GM21515 (cell line): ENCODE results near the gene TFEC.

Source experiments
- ATAC-seq: cut with Tn5 transposase; IDR thresholded peaks from one replicate; pipeline ENCODE4 v1.9.1; 2021; ENCODE audit not compliant: unreplicated experiment

Gene TFEC

GRCh38 chr7:115995701-115996100 lies 34.9 kb downstream of the TFEC start:
- ATAC-seq: no peak

- no peak for ATAC-seq
Observed at GRCh38 chr7:115988401-115988800, 42.2 kb downstream of the TFEC start.

GRCh38 chr7:115987486-115987885 lies 43.1 kb downstream of the TFEC start:
- ATAC-seq: no peak

- ATAC-seq: no peak
Observed at GRCh38 chr7:115984105-115984504, 46.5 kb downstream of the TFEC start.

- no peak for ATAC-seq
Observed at GRCh38 chr7:115980159-115980558, 50.4 kb downstream of the TFEC start.

- no peak for ATAC-seq
Observed at GRCh38 chr7:115976651-115977050, 53.9 kb downstream of the TFEC start.

- ATAC-seq: no peak
Observed at GRCh38 chr7:115975766-115976165, 54.8 kb downstream of the TFEC start.

GRCh38 chr7:115973406-115973805 lies 57.2 kb downstream of the TFEC start:
- no peak for ATAC-seq

GRCh38 chr7:115971506-115971905 lies 59.1 kb downstream of the TFEC start:
- ATAC-seq: no peak

- ATAC-seq: no peak
Observed at GRCh38 chr7:115968596-115968995, 62.0 kb downstream of the TFEC start.

GRCh38 chr7:115968171-115968570 lies 62.4 kb downstream of the TFEC start:
- no peak for ATAC-seq

- no peak for ATAC-seq
Observed at GRCh38 chr7:115965796-115966475, 64.6 kb downstream of the TFEC start.

- ATAC-seq: no peak
Observed at GRCh38 chr7:115965236-115965635, 65.3 kb downstream of the TFEC start.

GRCh38 chr7:115964799-115965198 lies 65.8 kb downstream of the TFEC start:
- ATAC-seq: no peak

- ATAC-seq: no peak
Observed at GRCh38 chr7:115962340-115962739, 68.2 kb downstream of the TFEC start.

GRCh38 chr7:115953592-115954255 lies 76.8 kb downstream of the TFEC start:
- ATAC-seq: no peak

GRCh38 chr7:115952832-115953231 lies 77.7 kb downstream of the TFEC start:
- ATAC-seq: no peak

- ATAC-seq: no peak
Observed at GRCh38 chr7:115951547-115951946, 79.0 kb downstream of the TFEC start.

GRCh38 chr7:115941703-115942268 lies 88.8 kb downstream of the TFEC start:
- no peak for ATAC-seq

GRCh38 chr7:115940460-115941060 lies 90.0 kb downstream of the TFEC start:
- no peak for ATAC-seq

- ATAC-seq: no peak
Observed at GRCh38 chr7:115937960-115938359, 92.6 kb downstream of the TFEC start.

GRCh38 chr7:115933471-115933870 lies 97.1 kb downstream of the TFEC start:
- ATAC-seq: no peak
